CD4-positive, alpha-beta T cell treated with Interferon gamma for 1 hour (primary cell): ENCODE data around the gene ITGA2B.
"Not testable (repeated sequence)": the region's sequence is repeated elsewhere in the genome, so short reads cannot be mapped to it uniquely, and the experiment has no call there.

ENCODE experiments used
- DNase-seq: peaks from one replicate; pipeline ENCODE4 v3.0.0-alpha.2; 2020

Gene ITGA2B

GRCh38 chr17:44351961-44352827 is 37.3 kb downstream of the ITGA2B start:
- no peak for DNase-seq

DNA sequence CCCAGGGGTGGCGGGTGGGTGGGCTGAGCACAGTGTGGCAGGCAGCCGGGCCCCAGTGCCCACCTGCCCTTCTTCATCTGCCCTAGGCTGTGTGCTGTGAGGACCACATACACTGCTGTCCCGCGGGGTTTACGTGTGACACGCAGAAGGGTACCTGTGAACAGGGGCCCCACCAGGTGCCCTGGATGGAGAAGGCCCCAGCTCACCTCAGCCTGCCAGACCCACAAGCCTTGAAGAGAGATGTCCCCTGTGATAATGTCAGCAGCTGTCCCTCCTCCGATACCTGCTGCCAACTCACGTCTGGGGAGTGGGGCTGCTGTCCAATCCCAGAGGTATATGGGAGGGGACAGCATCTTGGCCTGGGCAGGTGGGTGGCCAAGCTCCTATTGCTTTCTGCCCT is 38.0 kb downstream of the ITGA2B start:
- DNase-seq = no peak

DNA sequence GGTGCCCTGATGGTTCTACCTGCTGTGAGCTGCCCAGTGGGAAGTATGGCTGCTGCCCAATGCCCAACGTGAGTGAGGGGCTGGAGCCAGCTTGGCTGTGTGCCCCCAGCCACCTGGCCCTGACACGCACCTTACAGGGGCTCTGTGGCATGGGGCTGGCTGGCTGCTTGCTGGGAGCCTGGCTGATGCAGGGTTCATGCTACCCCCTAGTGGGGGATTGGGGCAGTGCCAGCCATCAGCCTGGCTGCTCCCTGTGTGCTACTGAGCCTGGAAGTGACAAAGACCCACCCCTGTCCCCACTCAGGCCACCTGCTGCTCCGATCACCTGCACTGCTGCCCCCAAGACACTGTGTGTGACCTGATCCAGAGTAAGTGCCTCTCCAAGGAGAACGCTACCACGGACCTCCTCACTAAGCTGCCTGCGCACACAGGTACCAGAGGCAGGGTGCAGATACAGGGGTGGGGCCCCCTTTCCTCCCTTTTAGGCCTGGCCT is 38.7 kb downstream of the ITGA2B start:
- peak; percentile 75 for DNase-seq

DNA sequence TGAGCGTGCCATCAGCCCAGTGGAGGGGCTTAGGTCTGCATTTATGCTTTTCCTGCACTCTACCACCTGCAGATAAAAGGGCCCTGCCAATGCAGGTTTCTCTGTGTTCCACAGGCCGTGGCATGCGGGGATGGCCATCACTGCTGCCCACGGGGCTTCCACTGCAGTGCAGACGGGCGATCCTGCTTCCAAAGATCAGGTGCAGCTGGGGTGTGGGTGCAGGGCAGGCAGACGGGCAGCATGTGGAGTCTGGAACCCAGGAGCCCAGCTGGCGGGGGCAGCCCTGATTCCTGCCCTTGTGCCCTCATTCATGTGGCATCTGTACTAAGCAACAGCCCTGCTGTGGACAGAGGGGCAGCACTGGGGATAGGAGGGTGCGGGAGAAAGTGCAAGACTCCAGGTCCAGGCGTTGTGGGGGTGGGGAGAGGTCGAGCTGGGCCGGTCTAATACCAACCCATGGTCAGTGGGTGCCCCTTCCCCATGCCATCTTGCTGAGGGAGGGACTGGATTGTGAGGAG is 39.8 kb downstream of the ITGA2B start:
- no peak for DNase-seq

- DNase-seq = no peak
Measured at GRCh38 chr17:44348988-44349364, 40.5 kb downstream of the ITGA2B start.

DNA sequence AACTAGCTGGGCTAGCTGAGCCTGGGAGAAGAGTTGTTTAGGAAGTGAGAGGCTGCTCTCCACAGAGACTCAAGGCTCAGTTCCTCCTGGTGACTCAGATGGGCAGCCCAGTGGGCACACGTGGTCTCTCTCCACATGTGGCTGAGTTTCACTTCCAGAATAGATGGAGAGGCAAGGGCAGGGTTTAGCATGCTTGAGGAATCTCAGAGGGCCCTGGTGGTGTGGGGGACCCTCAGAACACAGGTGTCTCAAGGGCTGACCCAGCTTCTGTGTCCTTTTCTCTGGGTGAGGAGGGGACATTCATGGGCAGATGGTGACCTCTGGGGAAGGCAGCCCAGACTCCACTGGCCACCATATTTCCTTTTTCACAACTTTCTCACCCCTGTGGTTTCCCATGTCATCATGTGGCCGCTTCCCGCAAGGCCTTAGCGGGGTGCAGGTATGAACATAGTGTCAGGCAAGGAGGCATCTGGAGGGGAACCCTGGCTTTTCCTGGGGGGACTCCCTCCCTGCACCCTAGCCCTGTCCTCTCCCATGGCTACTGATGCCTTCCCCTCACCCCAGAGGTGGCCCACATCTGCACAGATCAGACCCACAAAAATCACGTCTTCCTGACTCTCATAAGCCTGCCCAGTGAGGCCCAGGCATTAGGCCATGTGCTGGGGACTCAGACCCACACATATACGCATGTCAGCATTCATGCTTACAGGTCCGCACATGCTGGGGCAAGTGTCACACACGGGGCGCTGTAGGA is 41.0 kb downstream of the ITGA2B start:
- peak; percentile 74 for DNase-seq

DNA sequence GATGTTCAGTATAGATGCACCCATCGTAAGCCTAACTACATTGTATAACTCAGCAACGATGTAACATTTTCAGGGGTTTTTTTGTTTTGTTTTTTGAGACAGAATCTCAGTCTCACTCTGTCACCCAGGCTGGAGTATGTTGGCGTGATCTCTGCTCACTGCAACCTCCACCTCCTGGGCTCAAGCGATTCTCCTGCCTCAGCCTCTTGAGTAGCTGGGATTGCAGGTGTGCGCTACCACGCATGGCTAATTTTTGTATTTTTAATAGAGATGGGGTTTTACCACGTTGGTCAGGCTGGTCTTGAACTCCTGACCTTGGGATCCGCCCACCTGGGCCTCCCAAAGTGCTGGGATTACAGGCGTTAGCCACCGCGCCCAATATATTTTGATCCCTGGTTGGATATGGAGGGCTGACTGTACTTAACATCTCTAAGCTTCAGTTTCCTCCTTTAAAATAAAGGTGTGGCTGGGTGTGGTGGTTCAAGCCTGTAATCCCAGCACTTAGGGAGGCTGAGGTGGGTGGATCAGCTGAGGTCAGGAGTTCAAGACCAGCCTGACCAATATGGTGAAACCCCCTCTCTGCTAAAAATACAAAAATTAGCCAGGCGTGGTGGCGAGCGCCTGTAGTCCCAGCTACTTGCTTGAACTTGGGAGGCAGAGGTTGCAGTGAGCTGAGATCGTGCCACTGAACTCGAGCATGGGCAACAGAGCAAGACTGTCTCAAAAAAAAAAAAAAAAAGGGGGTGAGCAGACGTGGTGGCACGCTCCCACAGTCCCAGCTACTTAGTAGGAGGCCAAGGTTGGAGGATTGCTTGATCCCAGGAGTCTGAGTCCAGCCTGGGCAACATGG is 42.0 kb downstream of the ITGA2B start:
- DNase-seq = not testable (repeated sequence)

GRCh38 chr17:44346064-44346844 is 43.2 kb downstream of the ITGA2B start:
- DNase-seq = no peak

- DNase-seq = peak; percentile 54
Measured at GRCh38 chr17:44345454-44346026, 43.9 kb downstream of the ITGA2B start.

DNA sequence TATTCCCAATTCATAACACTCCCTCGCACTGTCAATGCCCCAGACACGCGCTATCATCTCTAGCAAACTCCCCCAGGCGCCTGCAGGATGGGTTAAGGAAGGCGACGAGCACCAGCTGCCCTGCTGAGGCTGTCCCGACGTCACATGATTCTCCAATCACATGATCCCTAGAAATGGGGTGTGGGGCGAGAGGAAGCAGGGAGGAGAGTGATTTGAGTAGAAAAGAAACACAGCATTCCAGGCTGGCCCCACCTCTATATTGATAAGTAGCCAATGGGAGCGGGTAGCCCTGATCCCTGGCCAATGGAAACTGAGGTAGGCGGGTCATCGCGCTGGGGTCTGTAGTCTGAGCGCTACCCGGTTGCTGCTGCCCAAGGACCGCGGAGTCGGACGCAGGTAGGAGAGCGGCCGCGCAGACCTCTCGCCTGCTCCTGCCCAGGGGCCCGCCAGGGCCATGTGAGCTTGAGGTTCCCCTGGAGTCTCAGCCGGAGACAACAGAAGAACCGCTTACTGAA is 44.5 kb downstream of the ITGA2B start, which contains the start of gene GRN:
Gene GRN (plus strand): TSS at position 364 of the 515 bp plus-strand sequence. CDS start 3,863 bp downstream, outside the sequence.
- peak; percentile 86 for DNase-seq

- no peak for DNase-seq
Measured at GRCh38 chr17:44343510-44344209, 45.8 kb downstream of the ITGA2B start.

DNA sequence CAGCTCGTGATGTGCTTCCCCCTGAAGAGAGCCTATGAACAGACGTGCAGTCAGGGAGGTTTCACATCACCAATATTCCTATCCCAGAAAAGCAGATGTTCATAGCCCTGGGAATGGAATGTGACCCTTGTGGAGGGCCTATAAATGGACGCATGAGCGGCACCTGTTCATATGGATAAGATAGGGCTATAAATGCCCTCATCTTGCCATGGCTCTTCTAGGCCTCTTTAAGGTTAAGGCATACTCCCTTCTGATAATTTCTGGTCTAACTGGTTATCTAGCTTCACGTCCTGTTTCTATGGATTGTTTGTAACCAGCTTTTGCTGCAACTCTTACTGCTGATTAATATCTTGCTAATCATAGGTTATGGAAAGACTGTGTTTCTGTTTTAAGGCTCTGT is 48.9 kb downstream of the ITGA2B start:
- DNase-seq = not testable (repeated sequence)

- peak; percentile 38 for DNase-seq
Measured at GRCh38 chr17:44338702-44339101, 50.7 kb downstream of the ITGA2B start.

GRCh38 chr17:44335968-44336367 is 53.5 kb downstream of the ITGA2B start:
- DNase-seq = no peak

GRCh38 chr17:44335564-44335963 is 53.9 kb downstream of the ITGA2B start:
- no peak for DNase-seq

GRCh38 chr17:44334727-44335126 is 54.7 kb downstream of the ITGA2B start:
- DNase-seq = no peak

DNA sequence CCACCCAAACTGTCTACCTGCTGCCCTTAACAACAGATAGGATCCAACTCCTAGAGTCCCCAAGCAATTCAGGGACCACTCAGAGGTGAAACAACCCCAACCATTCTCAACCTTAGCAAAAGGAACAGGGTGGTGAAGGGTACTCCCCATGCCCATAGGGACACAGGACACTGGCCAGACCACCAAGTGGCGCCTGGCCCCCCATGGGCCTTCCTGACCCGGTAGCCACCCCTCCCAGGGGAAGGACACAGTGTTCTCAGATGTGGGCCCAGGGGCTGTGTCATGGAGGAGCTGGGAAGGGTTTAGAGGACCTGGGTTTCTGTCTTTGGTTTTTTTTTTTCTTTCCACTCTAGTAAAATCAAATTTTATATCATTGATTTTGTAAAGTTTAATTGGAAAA is 55.1 kb downstream of the ITGA2B start:
- no peak for DNase-seq

- DNase-seq = peak; percentile 24
Measured at GRCh38 chr17:44333371-44333770, 56.1 kb downstream of the ITGA2B start.

- DNase-seq = peak; percentile 74
Measured at GRCh38 chr17:44331249-44331760, 58.1 kb downstream of the ITGA2B start.

DNA sequence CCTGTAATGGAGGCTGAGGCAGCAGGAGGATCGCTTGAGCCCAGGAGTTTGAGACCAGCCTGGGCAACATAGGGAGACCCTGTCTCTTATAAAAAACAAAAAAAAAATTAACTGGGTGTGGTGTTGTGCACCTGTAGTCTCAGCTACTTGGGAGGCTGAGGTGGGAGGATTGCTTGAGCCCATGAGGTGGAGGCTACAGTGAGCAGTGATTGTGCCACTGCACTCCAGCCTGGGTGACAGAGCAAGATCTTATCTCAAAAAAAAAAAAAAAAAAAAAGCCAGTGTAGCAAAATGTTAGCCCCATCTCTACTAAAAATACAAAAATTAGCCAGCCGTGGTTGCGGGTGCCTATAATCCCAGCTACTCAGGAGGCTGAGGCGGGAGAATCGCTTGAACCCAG is 59.2 kb downstream of the ITGA2B start:
- DNase-seq = not testable (repeated sequence)
